ENCODE measurements around the gene WNT6. TPM values are rescaled to one million over a fixed set of nuclear protein-coding genes. Genes with fewer than 3 reads are reported as not detected.
A peak's percentile ranks its signal among the peaks of the same experiment; 100 is the strongest.

WNT6 gene
- total RNA-seq, 1 donor from 2014 or later, result 0.44 TPM

- Histone ChIP-seq H3K4me3 (no peak overlapping the region), H3K27ac (no peak overlapping the region), H3K36me3 (peaks cover 4% of the 10 kb centered on the region), H3K9me3 (no peaks in the 10 kb centered on the region), H3K4me1 (no peaks in the 10 kb centered on the region), H3K27me3 (ENCODE audit: low read depth) (peaks cover 4% of the 10 kb centered on the region)
- intact Hi-C loops (cut with DNase I), result no loop called here
- peak; percentile 31 for DNase-seq
- ATAC-seq, result no peak
- TF ChIP-seq CTCF (IDR thresholded peaks at IDR 0.05), result no peak
These were observed 35.6 kb upstream of the WNT6 start for GRCh38 chr2:218824004-218824403.

DNA sequence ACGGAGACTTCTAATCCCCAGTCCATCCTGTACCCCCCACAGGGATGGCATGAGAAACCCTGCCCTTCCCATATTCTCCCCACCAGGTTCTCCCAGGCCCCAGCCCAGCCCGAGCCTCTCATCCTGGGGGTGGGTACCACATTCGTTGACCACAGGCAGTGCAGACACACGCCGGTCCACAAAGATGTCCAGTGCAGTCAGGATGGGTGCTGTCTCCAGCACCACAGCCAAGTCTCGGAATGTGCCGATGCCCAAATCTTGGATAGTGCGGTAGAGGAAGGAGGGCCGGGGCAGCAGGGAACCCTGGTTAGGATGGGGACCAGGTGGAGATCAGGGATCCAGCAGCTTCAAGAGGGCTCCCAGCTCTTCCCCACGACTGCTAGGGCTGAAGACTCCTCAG is 32.8 kb upstream of the WNT6 start:
- no peak overlapping the region for H3K27ac ChIP-seq
- no peaks in the 10 kb centered on the region for H3K4me1 ChIP-seq
- H3K4me3 ChIP-seq, result no peak overlapping the region
- H3K27me3 ChIP-seq (ENCODE audit: low read depth), result peaks cover 4% of the 10 kb centered on the region
- H3K9me3 ChIP-seq, result no peaks in the 10 kb centered on the region
- intact Hi-C loops (cut with DNase I), result no loop called here
- TF ChIP-seq CTCF (IDR thresholded peaks at IDR 0.05), result no peak
- DNase-seq (no peak), ATAC-seq (no peak)
- H3K36me3 ChIP-seq, result no peaks in the 10 kb centered on the region

DNA sequence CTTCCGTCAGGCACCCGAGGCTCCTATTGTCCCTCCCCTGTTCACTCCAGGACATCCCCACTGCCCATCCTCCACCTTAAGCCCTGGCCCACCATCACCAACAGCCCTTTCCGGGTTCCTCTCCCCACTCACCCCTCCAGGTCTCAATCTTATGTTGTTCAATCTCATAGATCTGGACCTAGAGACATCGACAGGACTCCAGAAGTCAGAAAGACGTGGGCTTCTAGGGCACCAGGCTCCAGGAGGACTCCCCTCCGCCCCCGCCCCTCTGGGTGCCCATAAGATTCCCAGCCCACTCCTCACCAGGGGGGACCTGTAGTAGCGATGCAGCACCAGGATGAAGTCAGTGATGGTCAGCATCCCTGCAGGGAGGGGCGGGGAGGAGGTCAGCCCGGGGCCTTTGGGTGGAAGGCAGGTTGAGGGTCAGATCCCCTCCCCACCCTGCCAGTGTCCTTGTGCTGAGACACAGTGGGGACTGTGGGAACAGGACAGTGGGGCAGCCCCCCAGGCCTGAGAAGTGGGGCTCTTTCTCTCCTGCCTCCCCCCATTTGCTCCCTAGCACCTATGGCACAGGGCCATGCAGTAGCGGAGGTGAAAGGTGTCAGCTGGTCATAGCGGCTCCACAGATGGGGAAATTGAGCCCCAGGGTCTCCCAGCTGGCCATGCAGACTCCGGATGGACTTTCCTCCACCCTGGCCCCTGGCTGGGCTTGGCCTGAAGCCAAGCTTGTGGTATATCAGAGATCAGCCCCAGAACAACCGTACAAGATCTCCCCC is 31.7 kb upstream of the WNT6 start:
- no peak for TF ChIP-seq CTCF (IDR thresholded peaks at IDR 0.05)
- ATAC-seq (peak in 1 of 2 donors; percentile 5), DNase-seq (peak; percentile 32)
- H3K27me3 ChIP-seq (ENCODE audit: low read depth), result peaks cover 4% of the 10 kb centered on the region
- H3K4me1 ChIP-seq, result no peaks in the 10 kb centered on the region
- no peak overlapping the region for H3K4me3 ChIP-seq
- no peaks in the 10 kb centered on the region for H3K36me3 ChIP-seq
- H3K9me3 ChIP-seq, result no peaks in the 10 kb centered on the region
- no peak overlapping the region for H3K27ac ChIP-seq
- intact Hi-C loops (cut with DNase I), result no loop called here

DNA sequence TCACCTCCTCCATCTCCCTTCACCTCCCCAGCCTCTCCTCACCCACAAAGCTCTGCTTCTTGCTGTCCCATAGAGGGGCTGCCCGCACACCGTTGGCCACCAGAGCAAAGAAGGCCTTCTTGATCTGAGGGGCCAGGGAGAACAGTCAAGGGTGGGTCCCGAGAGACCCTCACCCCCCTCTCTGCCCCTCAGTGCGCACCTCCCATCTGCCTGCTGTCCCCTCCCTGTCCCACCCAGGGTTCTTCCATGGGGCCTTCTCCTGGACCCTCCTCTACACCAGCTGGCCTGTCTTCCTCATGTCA is 31.2 kb upstream of the WNT6 start:
- Histone ChIP-seq H3K27me3 (ENCODE audit: low read depth) (peaks cover 4% of the 10 kb centered on the region), H3K4me1 (no peaks in the 10 kb centered on the region), H3K4me3 (no peak overlapping the region), H3K36me3 (no peaks in the 10 kb centered on the region), H3K9me3 (no peaks in the 10 kb centered on the region), H3K27ac (no peak overlapping the region)
- TF ChIP-seq CTCF (IDR thresholded peaks at IDR 0.05), result no peak
- intact Hi-C loops (cut with DNase I), result no loop called here
- no peak for ATAC-seq
- DNase-seq, result peak; percentile 22

GRCh38 chr2:218829868-218830451 is 29.6 kb upstream of the WNT6 start:
- Histone ChIP-seq H3K27me3 (ENCODE audit: low read depth) (peaks cover 4% of the 10 kb centered on the region), H3K27ac (no peak overlapping the region), H3K36me3 (no peaks in the 10 kb centered on the region), H3K9me3 (no peaks in the 10 kb centered on the region), H3K4me3 (no peak overlapping the region), H3K4me1 (no peaks in the 10 kb centered on the region)
- no peak for TF ChIP-seq CTCF (IDR thresholded peaks at IDR 0.05)
- peak; percentile 27 for DNase-seq
- ATAC-seq, result peak in 1 of 2 donors; percentile 7
- intact Hi-C loops (cut with DNase I), result no loop called here
